Upper lobe of left lung (tissue), 6 donors: Measurements from ENCODE around the gene PDE4C. TPM values are rescaled to one million over a fixed set of nuclear protein-coding genes. Genes with fewer than 3 reads are reported as not detected.

Experiments
- ATAC-seq, 2 donors: fragments of 200-7000 bp; cut with Tn5 transposase; one replicate each; pipeline ENCODE4 v1.9.1; 2022; ENCODE audit warnings: mild to moderate bottlenecking in 2 of 2, moderate library complexity in 2 of 2; ENCODE audit not compliant: low FRiP score in 2 of 2
- DNase-seq, 2 donors: peaks; one replicate each; pipeline ENCODE4 v3.0.0-alpha.2; 2019 to 2020
- H3K27ac ChIP-seq, 4 donors: fragments of 200-600 bp; sonication (generic); one replicate each; pipeline ENCODE4 v1.5.1; 2016 to 2019
- H3K27me3 ChIP-seq, 4 donors: fragments of 200-600 bp; sonication (generic); one replicate each; pipeline ENCODE4 v1.5.1; 2017 to 2019
- H3K36me3 ChIP-seq, 4 donors: fragments of 200-600 bp; sonication (generic); one replicate each; pipeline ENCODE4 v1.5.1; 2016 to 2019
- H3K4me1 ChIP-seq, 4 donors: fragments of 200-600 bp; sonication (generic); one replicate each; pipeline ENCODE4 v1.5.1; 2018 to 2019
- H3K4me3 ChIP-seq, 4 donors: fragments of 200-600 bp; sonication (generic); one replicate each; pipeline ENCODE4 v1.5.1; 2017 to 2019; ENCODE audit warnings: mild to moderate bottlenecking in 2 of 4, moderate library complexity in 1 of 4
- H3K9me3 ChIP-seq, 4 donors: fragments of 200-600 bp; sonication (generic); one replicate each; pipeline ENCODE4 v1.5.1; 2018 to 2019
- EP300 ChIP-seq, 4 donors: sonication (generic); formaldehyde crosslinking; IDR thresholded peaks; one replicate each; pipeline ENCODE4 v1.5.1; 2017; ENCODE audit warnings: antibody characterized with exemption in 4 of 4, control low read depth in 2 of 4
- POLR2A ChIP-seq, 4 donors: fragments of 450-650 bp; IDR thresholded peaks; one replicate each; pipeline ENCODE4 v1.5.1; 2016 to 2017; ENCODE audit warnings: antibody characterized with exemption in 4 of 4, mild to moderate bottlenecking in 2 of 4
- POLR2AphosphoS5 ChIP-seq, 2 donors: sonication (generic); formaldehyde crosslinking; IDR thresholded peaks; one replicate each; pipeline ENCODE4 v1.5.1; 2017; ENCODE audit warnings: antibody characterized with exemption in 2 of 2
- WGBS, 2 donors: methylation state at CpG; one replicate each; pipeline ENCODE4 v1.1.5; 2017 to 2018; 5-methylcytosine and 5-hydroxymethylcytosine counted together
- total RNA-seq, 6 donors: library from RNA; depleted of rRNA in 4 of 6; stranded (reverse); fragments of >200 nt in 4 of 6; gene quantifications; one replicate each; pipeline versions ENCODE4 v1.1.0 to v1.2.1, GENCODE V29; 2016 to 2021
- TF ChIP-seq, protein P1 (sequence below), 6 experiments: fragments of 450-650 bp in 4 of 6; fragments of 200-600 bp in 2 of 6; sonication (generic) in 2 of 6; IDR thresholded peaks; one replicate each; pipeline ENCODE4 v1.5.1; 2016 to 2019; ENCODE audit warnings: antibody characterized with exemption in 6 of 6
- donor health status: DM: no; HTN: no; CAD: no; lungs with moderate emphysema.
- donor health status: DM: no; HTN: yes; CAD: no; lungs with severe emphysema.

Gene PDE4C
- total RNA-seq, 6 donors from 2014 or later, result 6.4 to 479 (median 21.0) TPM

DNA sequence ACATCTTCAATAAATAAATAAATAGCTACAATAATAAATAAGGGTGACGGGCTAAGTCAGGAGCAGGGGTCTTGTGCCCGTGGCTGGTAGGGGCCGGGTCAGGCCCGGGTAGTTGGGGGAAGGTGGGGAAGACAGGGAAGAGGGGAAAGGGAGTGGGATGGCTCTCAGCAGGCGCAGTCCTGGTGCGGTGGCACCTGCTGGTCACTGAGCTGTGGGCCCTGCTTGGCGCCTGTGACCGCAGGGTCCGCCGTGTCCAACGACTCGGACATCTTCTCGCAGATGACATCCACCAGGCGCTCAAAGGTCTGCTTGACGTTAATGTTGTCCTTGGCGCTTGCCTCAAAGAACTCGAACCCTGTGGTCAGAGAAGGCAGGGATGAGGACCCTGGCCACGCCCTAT lies 28.9 kb downstream of the PDE4C start:
- ATAC-seq, result no peak
- WGBS, 2 donors, result 92 to 94% methylated on average over 18 of the region's 18 CpGs
- peaks cover 11 to 22% (median 15%) of the 10 kb centered on the region in 4 donors for H3K4me1 ChIP-seq
- no peak overlapping the region for H3K4me3 ChIP-seq
- peaks cover 0 to 30% (median 22%) of the 10 kb centered on the region in 4 donors for H3K36me3 ChIP-seq
- H3K9me3 ChIP-seq, result no peaks in the 10 kb centered on the region
- DNase-seq, result no peak
- TF ChIP-seq EP300 (IDR thresholded peaks at IDR 0.05) (no peak), POLR2A (IDR thresholded peaks at IDR 0.05) (no peak), POLR2AphosphoS5 (IDR thresholded peaks at IDR 0.05) (no peak)
- TF ChIP-seq, protein P1, sequence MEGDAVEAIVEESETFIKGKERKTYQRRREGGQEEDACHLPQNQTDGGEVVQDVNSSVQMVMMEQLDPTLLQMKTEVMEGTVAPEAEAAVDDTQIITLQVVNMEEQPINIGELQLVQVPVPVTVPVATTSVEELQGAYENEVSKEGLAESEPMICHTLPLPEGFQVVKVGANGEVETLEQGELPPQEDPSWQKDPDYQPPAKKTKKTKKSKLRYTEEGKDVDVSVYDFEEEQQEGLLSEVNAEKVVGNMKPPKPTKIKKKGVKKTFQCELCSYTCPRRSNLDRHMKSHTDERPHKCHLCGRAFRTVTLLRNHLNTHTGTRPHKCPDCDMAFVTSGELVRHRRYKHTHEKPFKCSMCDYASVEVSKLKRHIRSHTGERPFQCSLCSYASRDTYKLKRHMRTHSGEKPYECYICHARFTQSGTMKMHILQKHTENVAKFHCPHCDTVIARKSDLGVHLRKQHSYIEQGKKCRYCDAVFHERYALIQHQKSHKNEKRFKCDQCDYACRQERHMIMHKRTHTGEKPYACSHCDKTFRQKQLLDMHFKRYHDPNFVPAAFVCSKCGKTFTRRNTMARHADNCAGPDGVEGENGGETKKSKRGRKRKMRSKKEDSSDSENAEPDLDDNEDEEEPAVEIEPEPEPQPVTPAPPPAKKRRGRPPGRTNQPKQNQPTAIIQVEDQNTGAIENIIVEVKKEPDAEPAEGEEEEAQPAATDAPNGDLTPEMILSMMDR (IDR thresholded peaks at IDR 0.05), result no peak
- no peak overlapping the region for H3K27ac ChIP-seq
- H3K27me3 ChIP-seq, result no peaks in the 10 kb centered on the region

- no peak for TF ChIP-seq POLR2A (IDR thresholded peaks at IDR 0.05)
- no peak for TF ChIP-seq EP300 (IDR thresholded peaks at IDR 0.05)
- TF ChIP-seq POLR2AphosphoS5 (IDR thresholded peaks at IDR 0.05), result no peak
- TF ChIP-seq, protein P1 (IDR thresholded peaks at IDR 0.05), result no peak
- H3K4me3 ChIP-seq, result no peak overlapping the region
- peaks cover 13 to 26% (median 18%) of the 10 kb centered on the region in 4 donors for H3K4me1 ChIP-seq
- peaks cover 0 to 30% (median 22%) of the 10 kb centered on the region in 4 donors for H3K36me3 ChIP-seq
- DNase-seq (no peak), ATAC-seq (no peak)
- WGBS, 2 donors, result 91 to 94% methylated on average over 7 of the region's 7 CpGs
- H3K27me3 ChIP-seq, result no peaks in the 10 kb centered on the region
- H3K9me3 ChIP-seq, result no peaks in the 10 kb centered on the region
- no peak overlapping the region for H3K27ac ChIP-seq
Measured at GRCh38 chr19:18196511-18196845, 29.8 kb downstream of the PDE4C start.

DNA sequence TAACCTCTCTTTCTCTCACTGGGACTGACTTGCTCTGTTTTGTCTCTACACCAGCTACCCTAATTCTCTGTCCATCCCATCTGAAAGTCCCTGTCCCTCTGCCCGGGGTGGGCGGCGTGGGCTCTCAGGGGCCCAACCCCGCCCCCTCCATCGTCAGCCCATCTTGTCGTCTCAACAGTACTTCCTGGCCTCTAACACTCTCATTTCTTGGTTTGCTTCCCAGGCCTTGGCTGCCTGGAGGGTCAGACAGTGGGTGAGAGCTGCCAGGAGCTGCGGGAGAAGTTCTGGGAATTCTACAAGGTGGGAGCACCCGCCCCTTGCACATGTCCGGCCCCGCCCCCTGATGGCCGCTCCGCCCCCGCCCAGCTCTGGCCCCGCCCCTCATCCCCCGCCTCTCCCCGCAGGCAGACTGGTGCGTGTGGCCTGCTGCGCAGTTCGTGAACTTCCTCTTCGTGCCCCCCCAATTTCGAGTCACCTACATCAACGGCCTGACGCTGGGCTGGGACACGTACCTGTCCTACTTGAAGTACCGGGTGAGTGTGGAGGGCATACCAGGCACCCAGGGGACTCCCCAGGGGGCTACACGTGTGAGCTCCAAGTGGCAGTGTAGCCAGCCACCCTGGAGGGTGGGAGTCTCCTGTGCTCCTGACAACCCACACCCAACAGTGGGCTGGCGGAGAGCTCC lies 31.5 kb downstream of the PDE4C start:
- Histone ChIP-seq H3K9me3 (no peaks in the 10 kb centered on the region), H3K27ac (peak overlapping the region in 2 of 4 donors; percentile 8 to 30), H3K36me3 (peaks cover 0 to 30% (median 20%) of the 10 kb centered on the region in 4 donors), H3K4me3 (peak overlapping the region in 3 of 4 donors; percentile 82 to 95 (median 86)), H3K27me3 (no peaks in the 10 kb centered on the region), H3K4me1 (peaks cover 13 to 27% (median 20%) of the 10 kb centered on the region in 4 donors)
- DNase-seq (peak; percentile 53 to 87), ATAC-seq (no peak)
- no peak for TF ChIP-seq EP300 (IDR thresholded peaks at IDR 0.05)
- no peak for TF ChIP-seq POLR2AphosphoS5 (IDR thresholded peaks at IDR 0.05)
- WGBS, 2 donors, result 29 to 48% methylated on average over 14 to 16 of the region's 27 CpGs

- Histone ChIP-seq H3K4me1 (peaks cover 13 to 27% (median 20%) of the 10 kb centered on the region in 4 donors), H3K4me3 (peak overlapping the region in 3 of 4 donors; percentile 82 to 95 (median 86)), H3K36me3 (peaks cover 0 to 28% (median 16%) of the 10 kb centered on the region in 4 donors), H3K9me3 (no peaks in the 10 kb centered on the region), H3K27me3 (no peaks in the 10 kb centered on the region), H3K27ac (peak overlapping the region in 1 of 4 donors; percentile 89)
- no peak for TF ChIP-seq EP300 (IDR thresholded peaks at IDR 0.05)
- TF ChIP-seq, protein P1 (IDR thresholded peaks at IDR 0.05), result no peak
- no peak for TF ChIP-seq POLR2A (IDR thresholded peaks at IDR 0.05)
- WGBS, 2 donors, result 51 to 60% methylated on average over 12 of the region's 12 CpGs
- DNase-seq (no peak), ATAC-seq (no peak)
Measured at GRCh38 chr19:18194181-18194530, 32.1 kb downstream of the PDE4C start.

- peak in 1 of 2 donors; percentile 46 for DNase-seq
- no peaks in the 10 kb centered on the region for H3K27me3 ChIP-seq
- no peaks in the 10 kb centered on the region for H3K9me3 ChIP-seq
- peaks cover 13 to 27% (median 20%) of the 10 kb centered on the region in 4 donors for H3K4me1 ChIP-seq
- WGBS, 2 donors, result 7 to 13% methylated on average over 19 to 26 of the region's 46 CpGs
- ATAC-seq, result no peak
- H3K36me3 ChIP-seq, result peaks cover 0 to 24% (median 14%) of the 10 kb centered on the region in 4 donors
- no peak for TF ChIP-seq EP300 (IDR thresholded peaks at IDR 0.05)
- TF ChIP-seq, protein P1 (IDR thresholded peaks at IDR 0.05), result peak in 2 of 6 experiments; percentile 5 to 32
- H3K4me3 ChIP-seq, result peak overlapping the region; percentile 62 to 95 (median 84)
- peak overlapping the region; percentile 81 to 89 (median 85) for H3K27ac ChIP-seq
Measured at GRCh38 chr19:18193388-18194180, 32.7 kb downstream of the PDE4C start.
